ENCODE results near the gene AXDND1. TPM values are rescaled to one million over a fixed set of nuclear protein-coding genes. Genes with fewer than 3 reads are reported as not detected.

AXDND1 gene
- total RNA-seq, 1 experiment from 2014 or later = 0.48 TPM

DNA sequence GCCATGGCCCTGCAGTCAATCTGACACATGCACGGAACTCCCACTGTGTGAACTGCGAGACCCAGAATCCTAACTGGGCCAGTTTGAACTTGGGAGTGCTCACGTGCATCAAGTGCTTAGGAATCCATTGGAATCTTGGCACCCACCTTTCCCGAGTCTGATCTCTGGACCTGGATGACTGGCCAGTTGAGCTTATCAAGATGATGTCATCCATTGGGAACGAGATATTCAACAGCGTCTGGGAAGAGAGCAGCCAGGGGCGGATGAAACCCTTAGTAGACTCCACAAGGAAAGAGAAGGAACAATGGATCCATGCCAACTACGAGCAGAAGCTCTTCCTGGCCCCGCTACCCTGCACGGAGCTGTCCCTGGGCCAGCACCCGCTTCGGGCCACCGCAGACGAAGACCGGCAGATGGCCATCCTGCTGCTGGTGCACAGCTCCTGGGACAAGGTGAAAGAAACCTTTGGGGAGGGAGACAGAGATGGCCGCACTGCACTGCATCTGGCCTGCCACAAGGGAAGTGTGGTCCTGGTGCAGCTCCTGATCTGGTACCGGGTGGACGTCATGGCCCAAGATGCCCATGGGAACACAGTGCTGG is 222.8 kb downstream of the AXDND1 start:
- H3K4me2 ChIP-seq (ENCODE audit: insufficient read depth, insufficient read length, low read length) = no peak overlapping the region
- no peak overlapping the region for H2BK12ac ChIP-seq (ENCODE audit: insufficient read length, low read depth, low read length)
- H3K79me1 ChIP-seq (ENCODE audit: insufficient read depth, low read depth, low read length, poor library complexity, severe bottlenecking) = no peaks in the 10 kb centered on the region
- no peaks in the 10 kb centered on the region for H3K9me3 ChIP-seq (ENCODE audit: control insufficient read depth, low read depth, low read length)
- H3K14ac ChIP-seq (ENCODE audit: insufficient read depth, low read length) = no peak overlapping the region
- H3K9me3 Mint-ChIP-seq = peaks cover 3 to 7% of the 10 kb centered on the region in 2 experiments; a peak in 4 of 5 replicates
- no peak overlapping the region for H4K91ac ChIP-seq (ENCODE audit: insufficient read length, low read depth, low read length)
- H3K27me3 Mint-ChIP-seq (ENCODE audit: low read depth) = peaks cover 56% of the 10 kb centered on the region
- WGBS (ENCODE audit: extremely low coverage, insufficient read length, low lambda C conversion rate) = no CpG with 5 or more reads among the region's 18 CpGs
- no peak overlapping the region for H4K8ac ChIP-seq (replicated peaks; ENCODE audit: insufficient read length, low read depth, low read length)
- H3K18ac ChIP-seq (ENCODE audit: insufficient read length, low read depth, low read length) = no peak overlapping the region
- H3K4ac ChIP-seq (ENCODE audit: low read depth, low read length) = no peak overlapping the region
- no peak overlapping the region for H2AFZ ChIP-seq (ENCODE audit: low read length)
- no peak overlapping the region for H3K27ac ChIP-seq (ENCODE audit: insufficient read length, low read depth, low read length)
- no peak for DNase-seq
- H3K4me1 ChIP-seq (ENCODE audit: insufficient read depth, low read length) = 0 out of 2 replicates have a peak, but pooled peaks cover 3% of the 10 kb centered on the region
- H2BK20ac ChIP-seq (ENCODE audit: low read depth, low read length, poor library complexity, severe bottlenecking) = no peak overlapping the region
- TF ChIP-seq, protein P1, sequence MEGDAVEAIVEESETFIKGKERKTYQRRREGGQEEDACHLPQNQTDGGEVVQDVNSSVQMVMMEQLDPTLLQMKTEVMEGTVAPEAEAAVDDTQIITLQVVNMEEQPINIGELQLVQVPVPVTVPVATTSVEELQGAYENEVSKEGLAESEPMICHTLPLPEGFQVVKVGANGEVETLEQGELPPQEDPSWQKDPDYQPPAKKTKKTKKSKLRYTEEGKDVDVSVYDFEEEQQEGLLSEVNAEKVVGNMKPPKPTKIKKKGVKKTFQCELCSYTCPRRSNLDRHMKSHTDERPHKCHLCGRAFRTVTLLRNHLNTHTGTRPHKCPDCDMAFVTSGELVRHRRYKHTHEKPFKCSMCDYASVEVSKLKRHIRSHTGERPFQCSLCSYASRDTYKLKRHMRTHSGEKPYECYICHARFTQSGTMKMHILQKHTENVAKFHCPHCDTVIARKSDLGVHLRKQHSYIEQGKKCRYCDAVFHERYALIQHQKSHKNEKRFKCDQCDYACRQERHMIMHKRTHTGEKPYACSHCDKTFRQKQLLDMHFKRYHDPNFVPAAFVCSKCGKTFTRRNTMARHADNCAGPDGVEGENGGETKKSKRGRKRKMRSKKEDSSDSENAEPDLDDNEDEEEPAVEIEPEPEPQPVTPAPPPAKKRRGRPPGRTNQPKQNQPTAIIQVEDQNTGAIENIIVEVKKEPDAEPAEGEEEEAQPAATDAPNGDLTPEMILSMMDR (conservative IDR thresholded peaks at IDR 0.05) = no peak
- no peak overlapping the region for H2BK120ac ChIP-seq (ENCODE audit: low read depth, low read length, poor library complexity, severe bottlenecking)
- peaks cover 0 to 1% (median 0%) of the 10 kb centered on the region in 3 experiments; a peak in 2 of 7 replicates for H3K36me3 Mint-ChIP-seq (ENCODE audit: insufficient read depth in 1 of 3, low read depth in 3 of 3)
- no peak overlapping the region for H3T11ph ChIP-seq (ENCODE audit: low read length)
- no peak overlapping the region for H3K23ac ChIP-seq (ENCODE audit: insufficient read length, low read depth, low read length)
- peaks cover 15 to 19% of the 10 kb centered on the region in 2 experiments for H3K4me1 Mint-ChIP-seq
- no peak overlapping the region for H3K4me3 Mint-ChIP-seq
- peaks cover 9% of the 10 kb centered on the region; the same call in 1 of the 2 replicates for H3K27me3 ChIP-seq (ENCODE audit: insufficient read depth, low read length)
- H3K56ac ChIP-seq (ENCODE audit: insufficient read length, low read depth, low read length) = no peak overlapping the region
- H3K79me2 ChIP-seq (ENCODE audit: insufficient read depth, low read length) = no peaks in the 10 kb centered on the region
- H3K27ac Mint-ChIP-seq = no peak overlapping the region
- no peak overlapping the region for H3K9ac ChIP-seq (ENCODE audit: extremely low read depth, insufficient read length, low read length)
- no peak overlapping the region for H4K5ac ChIP-seq (ENCODE audit: insufficient read length, low read depth, low read length)
- no peak overlapping the region for H2BK5ac ChIP-seq (ENCODE audit: insufficient read length, low read length)
- no peaks in the 10 kb centered on the region for H3K23me2 ChIP-seq (ENCODE audit: insufficient read length, low read depth, low read length, poor library complexity, severe bottlenecking)
- H2AK5ac ChIP-seq (ENCODE audit: insufficient read length, low read length) = no peak overlapping the region
- H4K20me1 ChIP-seq (ENCODE audit: control insufficient read depth, insufficient read depth, insufficient read length) = no peaks in the 10 kb centered on the region
- H2BK15ac ChIP-seq (ENCODE audit: low read depth, low read length) = no peak overlapping the region
